Measurements from ENCODE around the gene LYPD8. TPM values are rescaled to one million over a fixed set of nuclear protein-coding genes. Genes with fewer than 3 reads are reported as not detected.

LYPD8 gene
- total and polyA plus RNA-seq, 2 donors (not counting 3 experiments of a cell fraction or from before 2014, with no cell fraction given), result not detected

DNA sequence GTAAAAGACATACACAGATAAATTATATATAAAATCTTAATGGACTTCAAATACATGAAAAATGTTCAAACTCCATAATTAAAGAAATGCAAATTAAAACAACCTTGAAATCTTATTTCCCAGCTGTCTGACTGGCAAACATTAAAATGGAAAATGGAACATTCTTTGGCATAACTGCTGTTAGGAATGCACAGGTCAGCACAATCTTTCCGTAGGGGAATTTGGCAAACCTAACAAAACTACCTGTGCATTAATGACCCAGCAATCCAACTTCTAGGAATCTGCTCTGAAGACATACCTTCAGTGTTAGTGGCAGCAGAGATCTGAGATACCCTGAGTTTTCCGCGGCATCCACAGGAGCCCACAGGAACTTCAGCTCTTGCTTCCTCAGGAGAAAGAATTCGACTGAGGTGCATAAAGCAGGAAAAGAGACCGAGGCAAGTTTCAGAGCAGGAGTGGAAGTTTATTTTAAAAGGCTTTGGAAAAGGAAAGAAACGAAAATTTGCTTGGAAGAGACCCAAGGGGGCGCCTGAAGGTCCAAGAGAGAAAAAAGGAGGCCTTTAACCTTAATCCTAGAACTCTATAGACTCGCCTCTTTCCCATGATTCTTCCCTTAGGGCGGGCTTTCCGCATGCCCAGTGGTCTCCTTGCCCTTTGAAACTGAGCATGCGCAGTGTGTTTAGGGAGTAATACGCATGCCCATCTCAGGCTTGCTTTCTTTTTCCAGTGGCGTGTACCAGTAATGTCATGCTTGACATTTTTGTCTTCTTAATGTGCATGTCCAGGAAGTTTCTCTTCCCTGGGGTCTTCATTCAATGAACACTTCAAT is 24.8 kb downstream of the LYPD8 start:
- no peak for TF ChIP-seq POLR2A (IDR thresholded peaks at IDR 0.05; ENCODE audit: low read depth, low read length)
- no peak for TF ChIP-seq MYC (IDR thresholded peaks at IDR 0.05; ENCODE audit: low read depth, low read length)
- TF ChIP-seq FOS (IDR thresholded peaks at IDR 0.05; ENCODE audit: borderline replicate concordance, insufficient read depth, low read length), result no peak
- no peak for TF ChIP-seq JUN (IDR thresholded peaks at IDR 0.05; ENCODE audit: borderline replicate concordance, insufficient read depth, insufficient read length, low read depth)
- TF ChIP-seq CTCF (IDR thresholded peaks at IDR 0.05; ENCODE audit: extremely low read depth in 1 of 2, insufficient read depth in 1 of 2, low read depth in 1 of 2, low read length in 2 of 2), result no peak
- TF ChIP-seq EZH2 (IDR thresholded peaks at IDR 0.05; ENCODE audit: borderline replicate concordance, low read depth, low read length, severe bottlenecking), result no peak
- TF ChIP-seq MAX (IDR thresholded peaks at IDR 0.05; ENCODE audit: insufficient read depth, insufficient read length), result no peak
- no peak for TF ChIP-seq POLR2AphosphoS5 (IDR thresholded peaks at IDR 0.05; ENCODE audit: insufficient read depth, low read depth, low read length)
- TF ChIP-seq GATA2 (IDR thresholded peaks at IDR 0.05; ENCODE audit: insufficient read depth, insufficient read length, low read depth, low read length), result no peak
- ChIA-PET POLR2A (no interaction called here), CTCF (no interaction called here)
- H3K27ac ChIP-seq (ENCODE audit: insufficient read depth, low read depth, low read length), result no peak overlapping the region
- dilution Hi-C loops (cut with MboI; ENCODE audit: extremely low pct_ligation_motif_present, low sequenced_read_pairs), result no loop called here
- H3K4me1 ChIP-seq (ENCODE audit: control insufficient read depth, extremely low read depth, insufficient read depth, low read length), result no peaks in the 10 kb centered on the region
- H3K9me3 ChIP-seq (replicated peaks; ENCODE audit: control insufficient read depth, insufficient read depth, low read length), result peaks cover 5% of the 10 kb centered on the region
- no peak overlapping the region for H2AFZ ChIP-seq (ENCODE audit: low read depth, low read length)
- no peaks in the 10 kb centered on the region for H3K27me3 ChIP-seq (ENCODE audit: control insufficient read depth in 2 of 2, insufficient read depth in 2 of 2, low read length in 2 of 2)
- H3K4me2 ChIP-seq (ENCODE audit: insufficient read depth, low read length), result no peak overlapping the region
- no peak overlapping the region for H3K4me3 ChIP-seq (replicated peaks in 1 of 3; ENCODE audit: insufficient read depth in 1 of 3, low read depth in 1 of 3, low read length in 3 of 3)
- H3K36me3 ChIP-seq (ENCODE audit: control insufficient read depth in 2 of 2, extremely low read depth in 1 of 2, insufficient read depth in 2 of 2, low read length in 2 of 2), result no peaks in the 10 kb centered on the region
- no peaks in the 10 kb centered on the region for H3K79me2 ChIP-seq (ENCODE audit: control insufficient read depth, insufficient read depth, low read length)
- BruUV-seq (replicated peaks), result no TSS peak
- FAIRE-seq, result no peak
- no peaks in the 10 kb centered on the region for H4K20me1 ChIP-seq (replicated peaks; ENCODE audit: control insufficient read depth, extremely low read depth, insufficient read depth, low read length)
- H3K9ac ChIP-seq (replicated peaks; ENCODE audit: extremely low read depth, insufficient read depth, low read length), result no peak overlapping the region
- no peak for DNase-seq (ENCODE audit: low read depth, low spot score)
- no peaks in the 10 kb centered on the region for H3K9me1 ChIP-seq (replicated peaks; ENCODE audit: control insufficient read depth, extremely low read depth, insufficient read depth, low read length)
- intact Hi-C loops (cut with micrococcal nuclease), result no loop called here

Data from endothelial cell of umbilical vein (primary cell).